H1 (cell line): ENCODE data around the gene SDF2L1. TPM values are rescaled to one million over a fixed set of nuclear protein-coding genes. Genes with fewer than 3 reads are reported as not detected.

Experiments
- CTCF ChIA-PET: fragments of 300-600 bp; sonication (Branson Sonifier 250); formaldehyde crosslinking; loops from one replicate; lab custom pipeline; 2021; ENCODE audit not compliant: partially characterized antibody; lab: Charles Lee
- POLR2A ChIA-PET: fragments of 300-600 bp; sonication (Branson Sonifier 250); formaldehyde crosslinking; loops from one replicate; lab custom pipeline; 2021; ENCODE audit warnings: inconsistent platforms; ENCODE audit not compliant: partially characterized antibody; lab: Charles Lee
- DNase-seq, 2 experiments: peaks; one replicate each; pipeline versions ENCODE4 v3.0.0 to v3.0.0-alpha.2; 2010 to 2022; ENCODE audit warnings: low spot score in 2 of 2, low read depth in 1 of 2, mixed read lengths in 1 of 2
- FAIRE-seq: peaks from 2 replicates; lab custom pipeline; 2011; peaks lifted over from hg19 to GRCh38; lab: Jason Lieb, UNC
- H2AFZ ChIP-seq: 2 replicates; pipeline ENCODE4 v1.8.1; 2012; ENCODE audit warnings: low read length, inconsistent platforms
- H2AK5ac ChIP-seq: 2 replicates; pipeline ENCODE4 v1.6.1; 2013; ENCODE audit warnings: low read depth, low read length
- H2BK120ac ChIP-seq: replicated peaks from 2 replicates; pipeline ENCODE3; 2013; ENCODE audit warnings: low read depth, low read length, inconsistent platforms
- H2BK12ac ChIP-seq: 2 replicates; pipeline ENCODE4 v1.6.1; 2013; ENCODE audit warnings: low read depth, low read length
- H2BK15ac ChIP-seq: 2 replicates; pipeline ENCODE4 v1.6.1; 2013; ENCODE audit warnings: low read length
- H2BK20ac ChIP-seq: 2 replicates; pipeline ENCODE4 v1.6.1; 2013; ENCODE audit warnings: low read length
- H2BK5ac ChIP-seq: 2 replicates; pipeline ENCODE4 v1.6.1; 2013; ENCODE audit warnings: low read depth, low read length
- H3K14ac ChIP-seq: 2 replicates; pipeline ENCODE4 v1.6.1; 2013; ENCODE audit warnings: inconsistent platforms; ENCODE audit not compliant: insufficient read length
- H3K18ac ChIP-seq: 2 replicates; pipeline ENCODE4 v1.6.1; 2013; ENCODE audit warnings: low read length; ENCODE audit errors: extremely low read depth
- H3K23ac ChIP-seq: 2 replicates; pipeline ENCODE4 v1.6.1; 2013; ENCODE audit warnings: inconsistent platforms; ENCODE audit not compliant: insufficient read length
- H3K23me2 ChIP-seq: 2 replicates; pipeline ENCODE4 v1.6.1; 2013; ENCODE audit warnings: low read depth, low read length
- H3K27ac ChIP-seq: 2 replicates; pipeline ENCODE4 v1.6.1; 2011; ENCODE audit warnings: low read depth, low read length, inconsistent platforms
- H3K27me3 ChIP-seq, 4 experiments: replicated peaks in 1 of 4; 1 replicate in 1 of 4; 2 replicates in 3 of 4; pipeline versions ENCODE4 v1.6.1 to v1.8.1; 2011 to 2013; ENCODE audit warnings: low read length in 3 of 4, mild to moderate bottlenecking in 3 of 4, inconsistent platforms in 2 of 4, mixed read lengths in 2 of 4, moderate library complexity in 1 of 4; ENCODE audit not compliant: control insufficient read depth in 3 of 4, insufficient read depth in 3 of 4; ENCODE audit errors: extremely low read depth in 1 of 4
- H3K36me3 ChIP-seq, 4 experiments: 2 replicates each; pipeline versions ENCODE4 v1.6.1 to v1.8.1; 2011 to 2013; ENCODE audit warnings: mild to moderate bottlenecking in 4 of 4, low read length in 3 of 4, moderate library complexity in 2 of 4, control low read depth in 1 of 4, inconsistent platforms in 1 of 4; ENCODE audit not compliant: insufficient read depth in 4 of 4, control insufficient read depth in 2 of 4
- H3K4ac ChIP-seq: replicated peaks from 2 replicates; pipeline ENCODE3; 2013; ENCODE audit warnings: low read length, low read depth, mixed read lengths, inconsistent platforms; ENCODE audit not compliant: insufficient read length
- H3K4me1 ChIP-seq, 4 experiments: replicated peaks in 1 of 4; 1 replicate in 1 of 4; 2 replicates in 3 of 4; pipeline versions ENCODE4 v1.6.1 to v1.8.1; 2011 to 2013; ENCODE audit warnings: low read length in 3 of 4, inconsistent platforms in 2 of 4, mixed read lengths in 1 of 4; ENCODE audit not compliant: insufficient read depth in 4 of 4, control insufficient read depth in 3 of 4
- H3K4me2 ChIP-seq, 2 experiments: 2 replicates each; pipeline versions ENCODE4 v1.6.1 to v1.8.1; 2011 to 2013; ENCODE audit warnings: low read depth in 2 of 2, low read length in 2 of 2, control low read depth in 1 of 2, inconsistent platforms in 1 of 2, mild to moderate bottlenecking in 1 of 2; ENCODE audit not compliant: insufficient read depth in 1 of 2
- H3K4me3 ChIP-seq, 4 experiments: fragments of 200-600, 300-600 bp in 1 of 4; sonication (generic), shearing (Covaris generic), sonication (Bioruptor Twin) in 1 of 4; 2 replicates each; pipeline versions ENCODE4 v1.5.1 to v1.8.1; 2011 to 2016; ENCODE audit warnings: low read length in 4 of 4, low read depth in 3 of 4, control low read depth in 2 of 4, inconsistent platforms in 2 of 4, mild to moderate bottlenecking in 2 of 4, mixed read lengths in 1 of 4, moderate library complexity in 1 of 4; ENCODE audit not compliant: insufficient read depth in 2 of 4; ENCODE audit errors: extremely low read depth in 1 of 4
- H3K56ac ChIP-seq: replicated peaks from 2 replicates; pipeline ENCODE3; 2013; ENCODE audit warnings: low read depth, mild to moderate bottlenecking, mixed read lengths, low read length, inconsistent platforms; ENCODE audit not compliant: insufficient read length
- H3K79me1 ChIP-seq: 2 replicates; pipeline ENCODE4 v1.6.1; 2013; ENCODE audit warnings: low read depth, low read length, control low read depth
- H3K79me2 ChIP-seq, 2 experiments: 2 replicates each; pipeline versions ENCODE4 v1.6.1 to v1.8.1; 2012 to 2013; ENCODE audit warnings: low read length in 2 of 2, mild to moderate bottlenecking in 2 of 2, inconsistent platforms in 1 of 2; ENCODE audit not compliant: insufficient read depth in 2 of 2, control insufficient read depth in 1 of 2
- H3K9ac ChIP-seq, 4 experiments: replicated peaks in 1 of 4; 1 replicate in 1 of 4; 2 replicates in 3 of 4; pipeline versions ENCODE4 v1.6.1 to v1.8.1; 2011 to 2013; ENCODE audit warnings: low read depth in 3 of 4, low read length in 3 of 4, control low read depth in 2 of 4, mild to moderate bottlenecking in 2 of 4, moderate library complexity in 2 of 4, inconsistent platforms in 1 of 4; ENCODE audit errors: extremely low read depth in 1 of 4
- H3K9me3 ChIP-seq, 2 experiments: 2 replicates each; pipeline versions ENCODE4 v1.6.1 to v1.8.1; 2012 to 2013; ENCODE audit warnings: mild to moderate bottlenecking in 2 of 2, moderate library complexity in 2 of 2, control low read depth in 1 of 2, inconsistent platforms in 1 of 2, low read depth in 1 of 2, low read length in 1 of 2, mixed read lengths in 1 of 2; ENCODE audit not compliant: insufficient read depth in 2 of 2
- H4K20me1 ChIP-seq, 2 experiments: replicated peaks in 1 of 2; 2 replicates each; pipeline versions ENCODE3 to v1.8.1; 2011 to 2013; ENCODE audit warnings: inconsistent platforms in 2 of 2, low read length in 2 of 2, mild to moderate bottlenecking in 1 of 2; ENCODE audit not compliant: insufficient read depth in 2 of 2, control insufficient read depth in 1 of 2
- H4K5ac ChIP-seq: 2 replicates; pipeline ENCODE4 v1.6.1; 2013; ENCODE audit warnings: low read length, low read depth, mixed read lengths, inconsistent platforms; ENCODE audit not compliant: insufficient read length
- H4K8ac ChIP-seq: 2 replicates; pipeline ENCODE4 v1.8.0; 2013; ENCODE audit warnings: mild to moderate bottlenecking, moderate library complexity, low read length, inconsistent platforms; ENCODE audit not compliant: insufficient read depth; ENCODE audit errors: extremely low read depth
- H4K91ac ChIP-seq: replicated peaks from 2 replicates; pipeline ENCODE3; 2013; ENCODE audit warnings: low read length, mixed read lengths, inconsistent platforms; ENCODE audit not compliant: insufficient read length
- CBX8 ChIP-seq: fragments of 300-800, 300-1000 bp; sonication (generic); IDR thresholded peaks from 2 replicates; pipeline ENCODE4 v1.7.1; 2016; ENCODE audit warnings: low read depth, low read length, borderline replicate concordance
- CTBP2 ChIP-seq: IDR thresholded peaks from 2 replicates; pipeline ENCODE4 v1.7.0; 2011; ENCODE audit warnings: borderline replicate concordance, mild to moderate bottlenecking, moderate library complexity, mixed read lengths, low read length; ENCODE audit not compliant: insufficient read depth, insufficient read length
- TEAD4 ChIP-seq: IDR thresholded peaks from 2 replicates; pipeline ENCODE4 v1.6.1; 2012; ENCODE audit warnings: low read depth, low read length, inconsistent platforms, mixed read lengths
- WGBS, 2 experiments: shearing (Covaris generic) in 1 of 2; methylation state at CpG; one replicate each; pipeline versions ENCODE4 v1.1.6 to v1.1.7; 2013 to 2015; ENCODE audit warnings: low lambda C conversion rate in 2 of 2, mixed read lengths in 2 of 2, inconsistent platforms in 1 of 2, low coverage in 1 of 2, missing lambda C conversion rate in 1 of 2; ENCODE audit not compliant: insufficient replicate concordance in 2 of 2, insufficient coverage in 1 of 2, insufficient read length in 1 of 2; ENCODE audit errors: extremely low coverage in 1 of 2, missing lambda C conversion rate in 1 of 2; 5-methylcytosine and 5-hydroxymethylcytosine counted together
- polyA plus RNA-seq, 7 experiments: library from polyadenylated mRNA; depleted of rRNA in 3 of 7; stranded (reverse) in 5 of 7; unstranded in 2 of 7; fragments of >200 nt in 5 of 7; fragments of 200-250 nt in 2 of 7; gene quantifications; 1 replicate in 5 of 7; 2 replicates in 1 of 7; 4 replicates in 1 of 7; pipeline versions ENCODE4 v1.2.1 to v1.2.3, GENCODE V29; 2011 to 2013; ENCODE audit warnings: missing spikeins in 2 of 7, mixed read lengths in 2 of 7
- total RNA-seq: library from RNA; stranded (reverse); fragmentation: NEBNext Ultra II Directional; extraction: Animal tissue kit (Norgen Biotek cat#: 25700); gene quantifications from 2 replicates; pipeline ENCODE4 v1.2.1, GENCODE V29; 2021

The SDF2L1 gene
- total and polyA plus RNA-seq, 2 of the 8 experiments (the other 6 are each of a cell fraction or from before 2014, with no cell fraction given) = 51.1 to 59.6 TPM

- Histone ChIP-seq H3K23ac (no peak overlapping the region), H3K14ac (no peak overlapping the region), H3K4me1 (peaks cover 0 to 3% (median 2%) of the 10 kb centered on the region in 4 experiments; a peak in 2 of 7 replicates), H3K9me3 (no peaks in the 10 kb centered on the region; a peak in 1 of 4 replicates), H3K27ac (no peak overlapping the region), H2BK120ac (no peak overlapping the region), H3K9ac (no peak overlapping the region), H2AK5ac (no peak overlapping the region), H2AFZ (no peak overlapping the region), H3K56ac (no peak overlapping the region), H4K20me1 (peaks cover 0 to 5% of the 10 kb centered on the region in 2 experiments), H3K4ac (no peak overlapping the region), H2BK15ac (no peak overlapping the region)
- POLR2A ChIA-PET = interaction anchor here (1.2 to 10.2 kb wide), 3 partner anchors 10 to 23 kb away, joined by 3 to 74 read pairs (median 5); partner anchors contain the start of gene SDF2L1
- no peak for DNase-seq
- WGBS, 2 experiments = 80% methylated on average over 4 of the region's 4 CpGs; no CpG with 5 or more reads in 1 of the 2 experiments
- no peak for FAIRE-seq
- TF ChIP-seq TEAD4 (no peak), CTBP2 (no peak), CBX8 (no peak)
- TF ChIP-seq, all 59 proteins: peak for 0
- Histone ChIP-seq H3K79me1 (no peaks in the 10 kb centered on the region), H3K4me3 (no peak overlapping the region), H2BK20ac (no peak overlapping the region), H4K91ac (no peak overlapping the region), H3K36me3 (peaks cover 0 to 1% (median 0%) of the 10 kb centered on the region in 4 experiments; a peak in 2 of 8 replicates), H4K5ac (no peak overlapping the region), H2BK5ac (no peak overlapping the region), H3K23me2 (no peaks in the 10 kb centered on the region; the same call in 1 of the 2 replicates), H4K8ac (no peak overlapping the region; the same call in 1 of the 2 replicates), H3K27me3 (no peaks in the 10 kb centered on the region; a peak in 2 of 7 replicates), H3K18ac (no peak overlapping the region), H3K79me2 (peaks cover 0 to under 1% of the 10 kb centered on the region in 2 experiments; a peak in 1 of 4 replicates), H2BK12ac (no peak overlapping the region), H3K4me2 (no peak overlapping the region)
- CTCF ChIA-PET = interaction anchor here (22.2 to 24.1 kb wide), 2 partner anchors 6 to 9 kb away, joined by 499 read pairs; partner anchors contain the start of genes CCDC116, SDF2L1 and YDJC
Measured at GRCh38 chr22:21633481-21633880, 8.6 kb upstream of the SDF2L1 start.
